K562 (cell line): ENCODE measurements around the gene TSGA10. TPM values are rescaled to one million over a fixed set of nuclear protein-coding genes. Genes with fewer than 3 reads are reported as not detected.
"Not testable (repeated sequence)": the region's sequence is repeated elsewhere in the genome, so short reads cannot be mapped to it uniquely, and the experiment has no call there.

Source experiments
- ATAC-seq: fragments of 200-7000 bp; cut with Tn5 transposase; 3 replicates; pipeline ENCODE4 v1.9.1; 2020; ENCODE audit warnings: moderate library complexity
- BruUV-seq: library from RNA; stranded (reverse); fragments of 400-500 nt; replicated peaks from 2 replicates; lab custom pipeline; 2021; lab: Mats Ljungman, UMichigan
- CTCF ChIA-PET: fragments of 300-600 bp; formaldehyde crosslinking; extraction: SDS; loops from one replicate; lab custom pipeline; 2021; ENCODE audit warnings: low intra/inter-chr PET ratio; lab: Yijun Ruan, JAX
- POLR2A ChIA-PET: fragments of 300-600, 350-650 bp; sonication (Branson Sonifier 250); formaldehyde crosslinking; extraction: SDS; loops from one replicate; lab custom pipeline; 2021; ENCODE audit warnings: antibody characterized with exemption, inconsistent platforms; lab: Yijun Ruan, JAX
- DNase-seq, 4 experiments: peaks; one replicate each; pipeline versions ENCODE4 v3.0.0 to v3.0.0-alpha.2; 2011 to 2018; ENCODE audit warnings: low spot score in 3 of 4, mixed read lengths in 3 of 4; ENCODE audit errors: extremely low read depth in 1 of 4
- FAIRE-seq: peaks from 2 replicates; lab custom pipeline; 2011; peaks lifted over from hg19 to GRCh38; lab: Jason Lieb, UNC
- H2AFZ ChIP-seq: 2 replicates; pipeline ENCODE4 v1.6.0; 2011; ENCODE audit warnings: low read depth, low read length, control low read depth, inconsistent platforms
- H3K27ac ChIP-seq: fragments of 200-600 bp; 3 replicates; pipeline ENCODE4 v1.8.0; 2011; ENCODE audit warnings: low read depth, mild to moderate bottlenecking, control low read depth, inconsistent platforms, low read length, moderate library complexity, mixed read lengths; ENCODE audit errors: extremely low read depth
- H3K27me3 ChIP-seq, 2 experiments: fragments of 300-600 bp in 1 of 2; 2 replicates in 1 of 2; 3 replicates in 1 of 2; pipeline versions ENCODE4 v1.6.0 to v1.8.0; 2011; ENCODE audit warnings: inconsistent platforms in 2 of 2, low read length in 2 of 2, mild to moderate bottlenecking in 1 of 2, mixed read lengths in 1 of 2, moderate library complexity in 1 of 2; ENCODE audit not compliant: control insufficient read depth in 2 of 2, insufficient read depth in 2 of 2
- H3K36me3 ChIP-seq: fragments of 300-600 bp; 3 replicates; pipeline ENCODE4 v1.8.0; 2011; ENCODE audit warnings: mild to moderate bottlenecking, low read length, inconsistent platforms; ENCODE audit not compliant: control insufficient read depth, insufficient read depth
- H3K4me1 ChIP-seq, 2 experiments: fragments of 200-600 bp in 1 of 2; replicated peaks in 1 of 2; 2 replicates in 1 of 2; 3 replicates in 1 of 2; pipeline versions ENCODE4 v1.5.1 to v1.8.0; 2011; ENCODE audit warnings: inconsistent platforms in 2 of 2, low read length in 2 of 2, mild to moderate bottlenecking in 1 of 2, mixed read lengths in 1 of 2, moderate library complexity in 1 of 2; ENCODE audit not compliant: control insufficient read depth in 2 of 2, insufficient read depth in 2 of 2
- H3K4me2 ChIP-seq: 2 replicates; pipeline ENCODE4 v1.6.1; 2011; ENCODE audit warnings: low read length, control low read depth, inconsistent platforms, mixed read lengths; ENCODE audit not compliant: insufficient read depth
- H3K4me3 ChIP-seq: fragments of 200-600 bp; sonication (generic), shearing (Covaris generic); 2 replicates; pipeline ENCODE4 v1.5.1; 2016; ENCODE audit warnings: control low read depth, inconsistent platforms
- H3K79me2 ChIP-seq: fragments of 200-600 bp; 3 replicates; pipeline ENCODE4 v1.8.0; 2011; ENCODE audit warnings: low read length, inconsistent platforms; ENCODE audit not compliant: control insufficient read depth, insufficient read depth
- H3K9ac ChIP-seq, 2 experiments: 2 replicates each; pipeline versions ENCODE4 v1.6.0 to v1.6.1; 2011; ENCODE audit warnings: low read depth in 2 of 2, low read length in 2 of 2, control low read depth in 1 of 2, inconsistent platforms in 1 of 2, mild to moderate bottlenecking in 1 of 2, mixed read lengths in 1 of 2; ENCODE audit not compliant: insufficient read depth in 1 of 2
- H3K9me1 ChIP-seq: one replicate; pipeline ENCODE4 v1.6.0; 2011; ENCODE audit warnings: inconsistent platforms, mild to moderate bottlenecking, low read length, moderate library complexity; ENCODE audit not compliant: control insufficient read depth, insufficient read depth
- H3K9me3 ChIP-seq: replicated peaks from 2 replicates; pipeline ENCODE4 v1.5.1; 2011; ENCODE audit warnings: low read depth, low read length, inconsistent platforms; ENCODE audit not compliant: control insufficient read depth, insufficient read depth
- H4K20me1 ChIP-seq: replicated peaks from 2 replicates; pipeline ENCODE4 v1.6.1; 2011; ENCODE audit warnings: low read length, inconsistent platforms, mixed read lengths; ENCODE audit not compliant: control insufficient read depth, insufficient read depth
- CHD2 ChIP-seq: IDR thresholded peaks from 2 replicates; pipeline ENCODE4 v1.6.1; 2011; ENCODE audit warnings: low read depth, low read length
- EHMT2 ChIP-seq: fragments of 450-650 bp; IDR thresholded peaks from 2 replicates; pipeline ENCODE4 v1.6.1; 2018; ENCODE audit warnings: antibody characterized with exemption
- ELF1 ChIP-seq: fragments of 200-800 bp; sonication (Bioruptor generic); IDR thresholded peaks from 2 replicates; pipeline ENCODE4 v1.6.1; 2016; ENCODE audit warnings: missing genetic modification characterization, missing compliant biosample characterization
- FOXK2 ChIP-seq, 2 experiments: fragments of 450-650 bp; IDR thresholded peaks in 1 of 2; conservative IDR thresholded peaks in 1 of 2; 2 replicates each; pipeline ENCODE4 v1.6.1; 2016; ENCODE audit warnings: low read depth in 2 of 2, mild to moderate bottlenecking in 1 of 2
- KAT7 ChIP-seq: sonication (generic); formaldehyde crosslinking; IDR thresholded peaks from 2 replicates; pipeline ENCODE4 v1.8.0; 2022; ENCODE audit warnings: missing genetic modification reagents, mild to moderate bottlenecking, borderline replicate concordance
- NCOR1 ChIP-seq: fragments of 450-650 bp; IDR thresholded peaks from 2 replicates; pipeline ENCODE4 v1.6.1; 2016; ENCODE audit warnings: mild to moderate bottlenecking, moderate library complexity
- NFE2 ChIP-seq: IDR thresholded peaks from 2 replicates; pipeline ENCODE4 v1.6.1; 2014; ENCODE audit warnings: antibody characterized with exemption, low read depth
- POLR2B ChIP-seq: fragments of 450-650 bp; IDR thresholded peaks from 2 replicates; pipeline ENCODE4 v1.6.1; 2018; ENCODE audit warnings: low read depth; ENCODE audit not compliant: partially characterized antibody
- RFX1 ChIP-seq: fragments of 450-650 bp; IDR thresholded peaks from 2 replicates; pipeline ENCODE4 v1.6.1; 2016; ENCODE audit warnings: mild to moderate bottlenecking, moderate library complexity
- TAF9B ChIP-seq: fragments of 450-650 bp; IDR thresholded peaks from 2 replicates; pipeline ENCODE4 v1.6.1; 2018; ENCODE audit warnings: mild to moderate bottlenecking; ENCODE audit not compliant: partially characterized antibody
- ZBTB17 ChIP-seq: fragments of 450-650 bp; formaldehyde crosslinking; IDR thresholded peaks from 2 replicates; pipeline ENCODE4 v1.4.0; 2020; ENCODE audit warnings: mild to moderate bottlenecking
- ZKSCAN8 ChIP-seq: fragments of 200-800 bp; sonication (Bioruptor generic); IDR thresholded peaks from 2 replicates; pipeline ENCODE4 v1.6.1; 2016; ENCODE audit warnings: missing genetic modification characterization, missing compliant biosample characterization
- ZNF444 ChIP-seq: fragments of 250-450 bp; sonication (Bioruptor Pico); IDR thresholded peaks from 2 replicates; pipeline ENCODE4 v1.4.0; 2020; ENCODE audit warnings: mild to moderate bottlenecking, moderate library complexity
- ZNF507 ChIP-seq: conservative IDR thresholded peaks from 2 replicates; pipeline ENCODE4 v1.6.1; 2017; ENCODE audit warnings: missing genetic modification characterization, missing compliant biosample characterization
- WGBS: fragments of 100-300 bp; shearing (Covaris generic); methylation state at CpG from one replicate; pipeline ENCODE4 v1.1.6; 2016; ENCODE audit warnings: low coverage, mixed read lengths; ENCODE audit not compliant: insufficient coverage; ENCODE audit errors: missing lambda C conversion rate; 5-methylcytosine and 5-hydroxymethylcytosine counted together
- in situ Hi-C: fragments of 300-500 bp; cut with MboI; formaldehyde crosslinking; loops from 4 replicates; pipeline ENCODE4 v1.15.0; 2018; ENCODE audit warnings: inconsistent platforms, mixed read lengths
- intact Hi-C: fragments of 100-400 bp; cut with micrococcal nuclease; formaldehyde crosslinking; loops from 2 replicates; pipeline ENCODE4 v1.14.2; 2022
- polyA plus RNA-seq, 8 experiments: library from polyadenylated mRNA; depleted of rRNA in 4 of 8; stranded (reverse) in 5 of 8; unstranded in 3 of 8; fragments of >200 nt; fragmentation: Nextera tagmentation in 2 of 8; fragmentation: Illumina TruSeq in 1 of 8; extraction: Ambion mirVana in 2 of 8; extraction: Trizol in 1 of 8; gene quantifications; 2 replicates each; pipeline versions ENCODE4 v1.2.1 to v1.2.3, GENCODE V29; 2011 to 2014; ENCODE audit warnings: inconsistent platforms in 1 of 8, missing spikeins in 1 of 8
- total RNA-seq, 7 experiments: library from RNA; depleted of rRNA in 6 of 7; stranded (reverse); fragments of >200 nt in 6 of 7; fragmentation: Illumina TruSeq in 2 of 7; extraction: Trizol in 2 of 7; gene quantifications; 2 replicates each; pipeline versions ENCODE4 v1.2.1 to v1.2.3, GENCODE V29; 2011 to 2021; ENCODE audit warnings: low replicate concordance in 1 of 7

The TSGA10 gene
- total and polyA plus RNA-seq, 9 of the 15 experiments (the other 6 are each of a cell fraction or from before 2014, with no cell fraction given): 2.1 to 11.3 (median 3.2) TPM

- TF ChIP-seq ZNF507 (tag) (no peak), RFX1 (no peak), CHD2 (no peak), ZKSCAN8 (CRISPR knock-in tag) (no peak), POLR2B (no peak), EHMT2 (no peak), NCOR1 (no peak), TAF9B (no peak), ELF1 (tag) (no peak), ZBTB17 (CRISPR knock-in tag) (no peak), FOXK2 (conservative IDR thresholded peaks at IDR 0.05 in 1 of 2, IDR thresholded peaks at IDR 0.05 in 1 of 2; ENCODE audit: low read depth in 2 of 2) (no peak), KAT7 (no peak), ZNF444 (no peak), NFE2 (no peak)
Measured at GRCh38 chr2:99000708-99001107, 154.0 kb downstream of the TSGA10 start (continued).

- H3K9ac ChIP-seq, in situ Hi-C loops, H3K4me2 ChIP-seq, DNase-seq, H3K4me1 ChIP-seq, H3K9me3 ChIP-seq, POLR2A ChIA-PET, ATAC-seq, intact Hi-C loops, H3K27me3 ChIP-seq, H3K27ac ChIP-seq, H2AFZ ChIP-seq, CTCF ChIA-PET, H3K9me1 ChIP-seq, FAIRE-seq, H3K79me2 ChIP-seq, H4K20me1 ChIP-seq, BruUV-seq, H3K36me3 ChIP-seq, H3K4me3 ChIP-seq: not testable (repeated sequence)
- 0% methylated on average over 1 of the region's 28 CpGs for WGBS
Measured at GRCh38 chr2:98988695-98989094, 166.0 kb downstream of the TSGA10 start.
